Fibroblast of lung (primary cell): ENCODE measurements around the gene TESK1.

Experiments
- CTCF ChIP-seq, 2 donors: IDR thresholded peaks in 1 of 2; conservative IDR thresholded peaks in 1 of 2; 1 replicate in 1 of 2; 2 replicates in 1 of 2; pipeline ENCODE4 v1.5.1; 2011 to 2012; ENCODE audit warnings: low read length in 2 of 2, control low read depth in 1 of 2, inconsistent platforms in 1 of 2, low read depth in 1 of 2, mild to moderate bottlenecking in 1 of 2
- EZH2 ChIP-seq: IDR thresholded peaks from 2 replicates; pipeline ENCODE4 v1.5.1; 2012; ENCODE audit warnings: low read length, control low read depth, mild to moderate bottlenecking; ENCODE audit errors: missing control alignments

GRCh38 chr9:35656348-35656747 is 51.3 kb downstream of the TESK1 start:
- TF ChIP-seq CTCF (conservative IDR thresholded peaks at IDR 0.05 in 1 of 2, IDR thresholded peaks at IDR 0.05 in 1 of 2; ENCODE audit: low read depth in 1 of 2, low read length in 2 of 2) (no peak), EZH2 (no peak)
